ENCODE results near the gene FAM221A.

- TF ChIP-seq, protein P1, sequence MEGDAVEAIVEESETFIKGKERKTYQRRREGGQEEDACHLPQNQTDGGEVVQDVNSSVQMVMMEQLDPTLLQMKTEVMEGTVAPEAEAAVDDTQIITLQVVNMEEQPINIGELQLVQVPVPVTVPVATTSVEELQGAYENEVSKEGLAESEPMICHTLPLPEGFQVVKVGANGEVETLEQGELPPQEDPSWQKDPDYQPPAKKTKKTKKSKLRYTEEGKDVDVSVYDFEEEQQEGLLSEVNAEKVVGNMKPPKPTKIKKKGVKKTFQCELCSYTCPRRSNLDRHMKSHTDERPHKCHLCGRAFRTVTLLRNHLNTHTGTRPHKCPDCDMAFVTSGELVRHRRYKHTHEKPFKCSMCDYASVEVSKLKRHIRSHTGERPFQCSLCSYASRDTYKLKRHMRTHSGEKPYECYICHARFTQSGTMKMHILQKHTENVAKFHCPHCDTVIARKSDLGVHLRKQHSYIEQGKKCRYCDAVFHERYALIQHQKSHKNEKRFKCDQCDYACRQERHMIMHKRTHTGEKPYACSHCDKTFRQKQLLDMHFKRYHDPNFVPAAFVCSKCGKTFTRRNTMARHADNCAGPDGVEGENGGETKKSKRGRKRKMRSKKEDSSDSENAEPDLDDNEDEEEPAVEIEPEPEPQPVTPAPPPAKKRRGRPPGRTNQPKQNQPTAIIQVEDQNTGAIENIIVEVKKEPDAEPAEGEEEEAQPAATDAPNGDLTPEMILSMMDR (conservative IDR thresholded peaks at IDR 0.05; ENCODE audit: low read depth, low read length), result no peak
- no peak for TF ChIP-seq EZH2 (IDR thresholded peaks at IDR 0.05; ENCODE audit: borderline replicate concordance, low read depth, low read length, poor library complexity, severe bottlenecking)
Measured at GRCh38 chr7:23689165-23689564, 9.2 kb downstream of the FAM221A start.

Measured in A673 (cell line).